Testis (tissue), 3 donors: ENCODE results near the gene RSPH9. TPM values are rescaled to one million over a fixed set of nuclear protein-coding genes. Genes with fewer than 3 reads are reported as not detected.

ENCODE experiments used
- DNase-seq: peaks from one replicate; pipeline ENCODE4 v3.0.0-alpha.2; 2019
- H3K27ac ChIP-seq, 2 donors: fragments of 200-600 bp; sonication (generic); one replicate each; pipeline ENCODE4 v1.5.1; 2019
- H3K27me3 ChIP-seq: fragments of 200-600 bp; sonication (generic); one replicate; pipeline ENCODE4 v1.5.1; 2019
- H3K36me3 ChIP-seq: fragments of 200-600 bp; sonication (generic); one replicate; pipeline ENCODE4 v1.5.1; 2017; ENCODE audit warnings: low read depth; ENCODE audit errors: missing control alignments
- H3K4me1 ChIP-seq: fragments of 200-600 bp; sonication (generic); one replicate; pipeline ENCODE4 v1.5.1; 2019
- H3K4me3 ChIP-seq, 2 donors: fragments of 200-600 bp; sonication (generic); one replicate each; pipeline ENCODE4 v1.5.1; 2017 to 2019
- H3K9me3 ChIP-seq: fragments of 200-600 bp; sonication (generic); one replicate; pipeline ENCODE4 v1.5.1; 2017
- POLR2A ChIP-seq: fragments of 450-650 bp; IDR thresholded peaks from one replicate; pipeline ENCODE4 v1.6.1; 2017; ENCODE audit warnings: antibody characterized with exemption, mild to moderate bottlenecking, moderate library complexity
- WGBS, 2 donors: methylation state at CpG; one replicate each; pipeline ENCODE4 v1.1.5; 2018; 5-methylcytosine and 5-hydroxymethylcytosine counted together
- intact Hi-C: fragments of 100-400 bp; cut with DNase I; formaldehyde crosslinking; loops from one replicate; pipeline ENCODE4 v1.15.1; 2023; ENCODE audit warnings: low total_unique reads
- polyA plus RNA-seq: library from polyadenylated mRNA; stranded (reverse); fragments of 350-450 nt; fragmentation: Illumina TruSeq; extraction: RNeasy Lipid Tissue Mini Kit (QIAGEN cat#74804); gene quantifications from one replicate; pipeline ENCODE4 v1.2.3, GENCODE V29; 2014; ENCODE audit warnings: low read depth, low replicate concordance; ENCODE audit not compliant: insufficient read depth
- total RNA-seq, 2 donors: library from RNA; depleted of rRNA; stranded (reverse); fragments of >200 nt; gene quantifications; one replicate each; pipeline ENCODE4 v1.2.3, GENCODE V29; 2016
- TF ChIP-seq, protein P1 (sequence below), 3 experiments: fragments of 450-650 bp in 2 of 3; fragments of 200-600 bp in 1 of 3; sonication (generic) in 1 of 3; IDR thresholded peaks; one replicate each; pipeline ENCODE4 v1.5.1; 2016 to 2019; ENCODE audit warnings: antibody characterized with exemption in 3 of 3, mild to moderate bottlenecking in 2 of 3, moderate library complexity in 1 of 3

RSPH9 gene
- total and polyA plus RNA-seq, 3 donors from 2014 or later = 6.1 to 22.8 (median 8.3) TPM

DNA sequence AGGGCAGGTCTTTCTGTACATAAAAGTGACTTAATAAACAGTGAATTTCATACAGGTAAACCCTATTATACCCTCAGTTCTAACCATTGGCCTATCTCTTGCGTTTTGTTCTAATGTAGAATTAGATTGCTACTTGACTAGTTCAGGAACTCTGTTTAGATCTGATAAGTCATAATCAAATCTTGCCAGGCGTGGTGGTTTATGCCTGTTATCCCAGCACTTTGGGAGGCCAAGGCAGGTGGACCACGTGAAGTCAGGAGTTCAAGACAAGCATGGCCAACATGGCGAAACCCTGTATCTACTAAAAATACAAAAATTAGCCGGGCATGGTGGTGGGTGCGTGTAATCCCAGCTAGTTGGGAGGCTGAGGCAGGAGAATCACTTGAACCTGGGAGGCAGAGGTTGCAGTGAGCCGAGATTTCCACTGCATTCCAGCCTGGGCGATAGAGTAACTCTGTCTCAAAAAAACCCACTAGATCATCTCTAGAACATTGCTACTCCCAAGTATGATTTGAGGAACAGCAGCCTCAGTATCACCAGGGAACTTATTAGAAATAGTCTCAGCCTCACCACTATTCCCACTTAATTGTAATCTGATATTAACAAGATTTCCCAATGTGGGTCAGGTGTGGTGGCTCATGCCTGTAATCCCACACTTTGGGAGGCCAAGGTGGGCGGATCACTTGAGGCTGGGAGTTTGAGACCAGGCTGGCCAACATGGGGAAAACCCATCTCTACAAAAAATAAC lies 27.9 kb upstream of the RSPH9 start:
- TF ChIP-seq, protein P1, sequence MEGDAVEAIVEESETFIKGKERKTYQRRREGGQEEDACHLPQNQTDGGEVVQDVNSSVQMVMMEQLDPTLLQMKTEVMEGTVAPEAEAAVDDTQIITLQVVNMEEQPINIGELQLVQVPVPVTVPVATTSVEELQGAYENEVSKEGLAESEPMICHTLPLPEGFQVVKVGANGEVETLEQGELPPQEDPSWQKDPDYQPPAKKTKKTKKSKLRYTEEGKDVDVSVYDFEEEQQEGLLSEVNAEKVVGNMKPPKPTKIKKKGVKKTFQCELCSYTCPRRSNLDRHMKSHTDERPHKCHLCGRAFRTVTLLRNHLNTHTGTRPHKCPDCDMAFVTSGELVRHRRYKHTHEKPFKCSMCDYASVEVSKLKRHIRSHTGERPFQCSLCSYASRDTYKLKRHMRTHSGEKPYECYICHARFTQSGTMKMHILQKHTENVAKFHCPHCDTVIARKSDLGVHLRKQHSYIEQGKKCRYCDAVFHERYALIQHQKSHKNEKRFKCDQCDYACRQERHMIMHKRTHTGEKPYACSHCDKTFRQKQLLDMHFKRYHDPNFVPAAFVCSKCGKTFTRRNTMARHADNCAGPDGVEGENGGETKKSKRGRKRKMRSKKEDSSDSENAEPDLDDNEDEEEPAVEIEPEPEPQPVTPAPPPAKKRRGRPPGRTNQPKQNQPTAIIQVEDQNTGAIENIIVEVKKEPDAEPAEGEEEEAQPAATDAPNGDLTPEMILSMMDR (IDR thresholded peaks at IDR 0.05) = no peak
- TF ChIP-seq POLR2A = no peak

DNA sequence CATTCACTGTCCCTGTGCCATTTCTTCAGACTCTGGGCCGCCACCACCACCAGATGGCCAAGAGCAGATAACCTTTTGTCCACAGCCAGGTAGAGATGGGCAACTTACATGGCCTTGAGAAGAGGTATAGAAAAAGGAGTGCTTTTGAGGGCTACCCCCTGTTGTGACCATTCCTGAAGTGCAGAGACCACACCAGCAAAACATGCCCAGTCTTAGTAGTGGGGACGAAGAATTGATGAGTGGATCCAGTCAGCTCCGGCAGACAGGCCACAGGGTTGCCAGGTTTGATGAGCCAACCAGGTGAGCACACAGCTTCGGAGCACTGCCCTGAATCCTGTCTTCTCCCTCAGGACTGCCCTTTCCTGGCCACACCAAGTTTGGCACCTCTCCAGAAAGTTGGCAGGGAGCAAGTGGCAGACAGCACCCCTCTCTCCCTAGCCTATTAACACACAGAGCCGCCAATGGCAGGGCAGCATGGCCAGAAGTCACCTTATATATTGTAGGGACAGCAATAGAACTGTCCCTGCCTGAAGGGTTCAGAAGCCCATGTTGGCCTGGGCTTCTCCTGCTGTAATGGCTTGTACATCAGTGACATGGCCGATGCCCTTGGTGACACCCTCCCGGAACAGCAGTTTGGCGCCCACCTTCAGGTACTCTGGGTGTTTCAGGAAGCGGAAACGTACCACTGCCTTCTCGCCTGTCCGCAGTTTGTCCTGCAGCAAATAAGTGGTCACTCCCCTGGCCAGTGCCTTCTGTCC lies 23.6 kb upstream of the RSPH9 start:
- Histone ChIP-seq H3K4me3 (no peak overlapping the region), H3K27me3 (no peaks in the 10 kb centered on the region), H3K36me3 (no peaks in the 10 kb centered on the region), H3K27ac (no peak overlapping the region), H3K4me1 (no peaks in the 10 kb centered on the region), H3K9me3 (no peaks in the 10 kb centered on the region)
- TF ChIP-seq POLR2A = no peak
- TF ChIP-seq, protein P1 (IDR thresholded peaks at IDR 0.05) = no peak
- peak; percentile 12 for DNase-seq
- WGBS, 2 donors = 96 to 98% methylated on average over 8 to 12 of the region's 12 CpGs
- intact Hi-C loops = no loop called here

More for the DNA sequence above, 27.9 kb upstream of the RSPH9 start:
- Histone ChIP-seq H3K9me3 (no peaks in the 10 kb centered on the region), H3K27ac (no peak overlapping the region), H3K4me3 (no peak overlapping the region), H3K27me3 (no peaks in the 10 kb centered on the region), H3K4me1 (no peaks in the 10 kb centered on the region), H3K36me3 (no peaks in the 10 kb centered on the region)
- no peak for DNase-seq
- WGBS, 2 donors = 88 to 90% methylated on average over 9 of the region's 9 CpGs
- intact Hi-C loops = no loop called here

DNA sequence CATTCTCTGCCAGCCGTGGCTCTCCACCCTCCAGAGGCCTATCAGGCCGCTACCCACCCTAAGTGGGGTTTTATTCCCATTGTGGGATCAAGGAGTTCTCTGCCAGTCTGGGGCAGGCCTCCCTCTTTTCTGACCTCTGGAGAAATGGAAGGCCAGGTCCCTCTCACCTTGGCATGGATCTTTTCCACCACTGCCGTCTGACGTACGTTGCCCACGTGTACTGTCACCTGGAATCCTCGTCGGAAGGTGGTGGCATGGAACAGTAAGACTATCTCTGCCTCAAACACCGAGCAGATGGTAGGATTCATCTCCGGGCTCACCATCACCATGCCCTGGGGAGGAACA lies 23.0 kb upstream of the RSPH9 start:
- intact Hi-C loops = no loop called here
- no peaks in the 10 kb centered on the region for H3K36me3 ChIP-seq
- no peak overlapping the region for H3K27ac ChIP-seq
- 87 to 93% methylated on average over 10 of the region's 10 CpGs for whole genome bisulfite sequencing, 2 donors
- no peaks in the 10 kb centered on the region for H3K27me3 ChIP-seq
- H3K4me1 ChIP-seq = peaks cover 1% of the 10 kb centered on the region
- DNase-seq = no peak
- TF ChIP-seq, protein P1 (IDR thresholded peaks at IDR 0.05) = no peak
- TF ChIP-seq POLR2A = no peak
- no peaks in the 10 kb centered on the region for H3K9me3 ChIP-seq
- no peak overlapping the region for H3K4me3 ChIP-seq

DNA sequence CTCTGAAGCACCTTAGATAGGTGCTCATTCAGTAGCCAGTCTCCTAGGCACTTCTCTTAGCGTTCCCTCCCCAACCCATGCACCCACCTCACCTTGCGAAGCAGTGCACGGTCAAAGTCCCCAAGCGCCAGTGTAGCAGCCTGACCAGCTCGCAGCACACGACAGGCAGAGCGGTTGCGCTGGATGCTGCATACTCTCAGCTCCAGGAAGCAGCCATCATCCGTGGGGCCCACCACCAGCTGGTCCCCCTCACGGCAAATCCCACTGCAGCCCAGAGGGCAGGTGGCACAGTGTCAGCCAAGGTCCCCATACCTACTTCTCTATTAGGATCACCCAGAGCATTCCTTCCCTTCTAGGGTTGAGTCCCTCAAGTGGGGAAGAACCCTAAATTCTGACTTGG lies 22.3 kb upstream of the RSPH9 start:
- Histone ChIP-seq H3K27ac (no peak overlapping the region), H3K9me3 (no peaks in the 10 kb centered on the region), H3K27me3 (no peaks in the 10 kb centered on the region), H3K4me1 (peaks cover 9% of the 10 kb centered on the region), H3K4me3 (no peak overlapping the region), H3K36me3 (no peaks in the 10 kb centered on the region)
- DNase-seq = peak; percentile 7
- TF ChIP-seq, protein P1 (IDR thresholded peaks at IDR 0.05) = no peak
- WGBS, 2 donors = 91 to 94% methylated on average over 9 to 10 of the region's 10 CpGs
- intact Hi-C loops = no loop called here
